WI38 (cell line): ENCODE results near the gene FXYD1.

ENCODE experiments used
- H3K4me3 ChIP-seq: 2 replicates; pipeline ENCODE4 v1.5.1; 2011; ENCODE audit warnings: low read depth, mild to moderate bottlenecking, control low read depth, low read length
- TF ChIP-seq, protein P1 (sequence below): IDR thresholded peaks from 2 replicates; pipeline ENCODE4 v1.5.1; 2012; ENCODE audit warnings: low read depth, mild to moderate bottlenecking, control low read depth, low read length

FXYD1 gene

DNA sequence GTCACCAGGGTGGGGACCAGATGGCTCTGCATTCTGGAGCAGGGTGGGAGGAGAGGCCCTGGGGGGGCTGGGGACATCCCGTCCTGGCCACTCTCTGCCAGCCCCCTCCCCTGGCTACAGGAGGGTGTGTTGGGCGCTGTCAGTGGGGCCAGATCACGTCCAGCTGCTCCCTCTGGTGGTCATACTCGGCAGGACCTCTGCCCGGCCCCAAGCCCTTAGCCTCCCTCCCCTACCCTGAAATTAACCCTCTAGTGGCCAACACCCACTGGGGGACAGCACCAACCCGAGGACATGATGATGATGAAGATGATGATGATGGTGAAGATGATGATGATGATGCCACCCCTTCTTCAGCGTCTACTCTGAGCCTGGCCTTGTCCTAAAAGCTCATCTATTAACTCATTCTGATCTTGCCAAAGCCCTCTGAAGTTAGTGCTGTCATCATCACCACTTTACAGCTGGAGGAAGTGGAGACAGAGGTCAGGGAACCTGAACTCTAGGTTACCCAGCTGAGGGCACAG is 3.2 kb upstream of the FXYD1 start:
- H3K4me3 ChIP-seq = no peak overlapping the region
- TF ChIP-seq, protein P1, sequence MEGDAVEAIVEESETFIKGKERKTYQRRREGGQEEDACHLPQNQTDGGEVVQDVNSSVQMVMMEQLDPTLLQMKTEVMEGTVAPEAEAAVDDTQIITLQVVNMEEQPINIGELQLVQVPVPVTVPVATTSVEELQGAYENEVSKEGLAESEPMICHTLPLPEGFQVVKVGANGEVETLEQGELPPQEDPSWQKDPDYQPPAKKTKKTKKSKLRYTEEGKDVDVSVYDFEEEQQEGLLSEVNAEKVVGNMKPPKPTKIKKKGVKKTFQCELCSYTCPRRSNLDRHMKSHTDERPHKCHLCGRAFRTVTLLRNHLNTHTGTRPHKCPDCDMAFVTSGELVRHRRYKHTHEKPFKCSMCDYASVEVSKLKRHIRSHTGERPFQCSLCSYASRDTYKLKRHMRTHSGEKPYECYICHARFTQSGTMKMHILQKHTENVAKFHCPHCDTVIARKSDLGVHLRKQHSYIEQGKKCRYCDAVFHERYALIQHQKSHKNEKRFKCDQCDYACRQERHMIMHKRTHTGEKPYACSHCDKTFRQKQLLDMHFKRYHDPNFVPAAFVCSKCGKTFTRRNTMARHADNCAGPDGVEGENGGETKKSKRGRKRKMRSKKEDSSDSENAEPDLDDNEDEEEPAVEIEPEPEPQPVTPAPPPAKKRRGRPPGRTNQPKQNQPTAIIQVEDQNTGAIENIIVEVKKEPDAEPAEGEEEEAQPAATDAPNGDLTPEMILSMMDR = peak; percentile 76

DNA sequence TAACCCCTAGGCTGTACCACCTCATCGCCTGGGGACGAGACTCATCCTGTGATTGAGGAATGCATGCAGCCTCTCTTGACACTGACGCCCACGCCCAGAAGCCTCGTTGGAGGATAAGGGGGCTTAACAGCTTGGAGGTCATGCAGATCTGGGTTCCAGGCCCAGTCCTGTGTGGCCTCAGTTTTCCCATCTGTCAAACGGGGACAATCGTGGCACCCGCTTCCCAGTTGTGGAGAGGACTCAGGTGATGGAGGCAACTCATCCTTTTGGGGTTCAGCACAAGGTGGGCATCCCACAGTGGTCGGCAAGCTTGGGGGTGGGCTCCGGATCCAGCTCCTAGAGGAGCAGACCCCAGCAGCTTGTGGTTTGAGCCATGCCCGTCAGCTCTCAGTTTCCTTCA is 2.4 kb upstream of the FXYD1 start:
- H3K4me3 ChIP-seq = no peak overlapping the region
- TF ChIP-seq, protein P1 = no peak

DNA sequence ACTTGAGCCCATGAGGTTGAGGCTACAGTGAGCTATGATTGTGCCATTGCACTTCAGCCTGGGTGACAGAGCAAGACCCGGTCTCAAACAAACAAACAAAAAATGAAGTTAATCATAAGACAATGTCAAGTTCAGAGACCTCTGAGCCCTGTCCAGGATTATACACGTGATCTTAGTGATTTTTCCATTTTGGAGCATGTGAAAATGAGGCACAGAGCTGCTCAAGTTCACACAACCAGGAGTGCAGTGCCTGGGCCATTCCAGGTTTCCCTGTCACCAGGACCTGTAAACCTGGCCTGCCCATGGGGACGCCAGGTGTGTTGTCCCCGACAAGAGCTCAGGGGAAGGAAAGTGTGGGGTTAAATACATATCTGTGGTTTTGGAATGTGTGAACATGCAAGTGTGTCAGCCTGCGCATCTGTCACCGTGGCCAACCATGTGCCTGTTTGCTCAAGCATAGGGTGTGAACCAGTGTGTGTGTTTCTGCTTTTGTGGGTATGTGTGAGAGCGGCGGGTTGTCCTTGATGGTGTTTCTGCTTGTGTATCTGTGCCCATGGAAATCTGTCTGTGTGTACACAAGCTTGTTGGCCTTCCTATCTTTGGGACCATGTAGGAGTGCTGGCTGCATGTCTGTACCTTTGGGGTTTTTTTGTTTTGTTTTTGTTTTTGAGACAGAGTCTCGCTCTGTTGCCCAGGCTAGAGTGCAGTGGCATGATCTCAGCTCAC is 1.5 kb upstream of the FXYD1 start:
- TF ChIP-seq, protein P1 = no peak
- no peak overlapping the region for H3K4me3 ChIP-seq

DNA sequence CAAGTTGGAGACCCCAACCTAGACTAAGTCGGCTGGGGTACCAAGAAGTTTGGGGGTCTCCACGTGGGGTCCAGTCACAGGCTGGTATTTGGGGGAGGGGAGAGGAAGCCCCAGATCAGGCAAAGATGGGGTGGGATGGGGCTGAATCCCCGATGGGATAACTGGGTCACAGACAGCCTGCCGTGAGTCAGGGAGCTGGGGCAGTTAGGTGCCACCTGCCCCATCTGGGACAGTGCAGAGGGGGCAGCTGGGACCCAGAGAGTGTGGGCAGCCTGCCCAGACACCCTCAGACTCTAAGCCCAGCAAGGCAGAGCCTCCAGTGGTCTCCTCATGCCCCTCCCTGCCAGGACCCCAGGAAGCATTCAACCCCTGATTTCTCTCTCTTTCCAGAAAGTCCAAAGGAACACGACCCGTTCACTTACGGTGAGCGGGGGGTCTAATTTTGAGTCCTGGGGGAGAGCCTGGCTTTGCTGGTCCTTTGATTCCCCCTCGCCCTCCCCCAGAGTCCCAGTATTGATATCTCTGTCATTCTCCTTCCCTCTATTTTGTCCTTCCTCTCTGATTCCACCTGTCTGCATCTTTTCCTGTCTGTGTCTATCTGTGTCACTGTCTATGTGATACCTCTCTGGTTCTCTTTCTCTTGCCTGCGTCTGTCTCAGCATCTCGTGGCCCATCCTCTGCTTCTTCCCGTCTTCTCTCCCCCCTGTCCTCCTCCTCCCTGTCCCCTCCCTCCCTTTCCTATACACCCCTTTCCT is 1.8 kb downstream of the FXYD1 start:
- TF ChIP-seq, protein P1 = no peak
- H3K4me3 ChIP-seq = no peak overlapping the region

DNA sequence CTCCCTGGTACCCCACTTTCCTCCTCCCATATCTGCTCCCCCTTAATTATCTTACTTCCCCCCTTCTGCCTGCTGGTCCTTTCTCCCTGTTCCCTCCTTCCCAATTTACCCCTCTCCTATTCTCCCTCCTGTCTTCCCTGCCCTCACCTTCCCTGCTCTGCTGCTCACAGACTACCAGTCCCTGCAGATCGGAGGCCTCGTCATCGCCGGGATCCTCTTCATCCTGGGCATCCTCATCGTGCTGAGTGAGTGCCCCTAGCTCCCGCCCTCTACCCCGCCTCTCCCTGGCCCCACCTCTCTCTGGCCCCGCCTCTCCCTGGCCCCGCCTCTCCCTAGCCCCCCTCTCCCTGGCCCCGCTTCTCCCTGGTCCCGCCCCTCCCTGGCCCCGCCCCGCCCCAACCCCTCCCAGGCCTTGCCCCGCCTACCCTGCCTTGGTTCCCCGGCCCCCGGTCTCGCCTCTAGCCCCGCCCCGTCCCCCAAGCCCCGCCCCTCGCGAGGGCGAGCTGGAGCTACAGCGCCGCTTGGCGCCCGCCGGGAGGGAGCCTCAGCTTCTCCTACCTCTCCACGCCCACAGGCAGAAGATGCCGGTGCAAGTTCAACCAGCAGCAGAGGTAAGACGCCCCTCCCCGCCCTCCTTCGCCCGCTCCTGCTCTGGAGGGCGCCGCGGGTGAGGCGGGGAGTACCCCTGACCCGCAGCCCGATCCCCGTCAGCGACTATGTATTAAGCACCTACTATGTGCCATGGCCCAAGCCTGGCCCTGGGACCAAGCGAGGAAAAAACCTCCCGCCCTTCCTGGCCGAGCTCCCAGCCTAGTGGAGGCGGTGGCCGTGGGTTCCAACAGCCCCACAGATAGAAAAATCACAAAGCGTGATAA is 2.6 kb downstream of the FXYD1 start:
- TF ChIP-seq, protein P1 = no peak; the same call in 1 of the 2 replicates
- H3K4me3 ChIP-seq = no peak overlapping the region

DNA sequence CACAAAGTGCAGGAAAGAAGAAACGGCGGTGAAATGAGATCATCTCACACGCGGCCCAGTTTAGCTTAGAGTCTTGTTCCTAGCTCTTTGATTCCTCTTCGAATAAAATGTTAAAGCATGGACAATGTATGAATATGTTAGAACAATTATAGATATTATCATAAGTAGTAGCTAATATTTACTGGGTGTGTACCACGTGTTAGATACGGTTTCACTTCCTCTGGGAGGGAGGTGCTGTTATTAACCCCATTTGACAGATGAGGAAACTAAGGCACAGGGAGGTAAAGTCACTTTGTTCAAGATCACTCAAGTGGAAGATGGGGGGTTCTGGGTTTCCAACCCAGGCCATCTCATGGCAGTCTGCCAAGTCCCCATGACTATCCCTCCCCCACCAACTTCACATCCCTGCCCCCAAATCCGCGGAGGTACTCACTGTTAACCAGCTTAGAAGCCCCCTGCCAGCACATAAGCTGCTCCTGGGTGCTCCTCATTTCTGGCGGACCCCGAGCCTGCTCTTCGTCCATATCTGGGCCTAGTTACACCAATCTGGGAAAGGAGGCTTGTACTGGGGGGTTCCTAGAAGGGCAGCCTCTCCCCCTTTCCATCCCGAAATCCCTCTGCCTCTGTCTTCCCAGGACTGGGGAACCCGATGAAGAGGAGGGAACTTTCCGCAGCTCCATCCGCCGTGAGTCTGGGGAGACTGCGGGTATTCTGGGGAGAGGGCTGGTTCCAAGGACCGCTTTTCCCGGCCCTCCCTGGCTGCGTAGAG is 3.4 kb downstream of the FXYD1 start:
- TF ChIP-seq, protein P1 = no peak
- no peak overlapping the region for H3K4me3 ChIP-seq
